NCI-H345 (cell line): Measurements from ENCODE around the gene TTI1.
A peak's percentile ranks its signal among the peaks of the same experiment; 100 is the strongest.
"Not testable (repeated sequence)": the region's sequence is repeated elsewhere in the genome, so short reads cannot be mapped to it uniquely, and the experiment has no call there.

Experiments used
- DNase-seq: peaks from one replicate; lab custom pipeline; 2025; lab: John Stamatoyannopoulos, UW

Gene TTI1

GRCh38 chr20:37968841-37969401 is 64.3 kb downstream of the TTI1 start:
- peak; percentile 95 for DNase-seq

GRCh38 chr20:37963483-37963882 is 69.8 kb downstream of the TTI1 start:
- DNase-seq: not testable (repeated sequence)

- no peak for DNase-seq
Measured at GRCh38 chr20:37961066-37961465, 72.2 kb downstream of the TTI1 start.

GRCh38 chr20:37958856-37959520 is 74.3 kb downstream of the TTI1 start:
- DNase-seq: no peak

- DNase-seq: peak; percentile 67
Measured at GRCh38 chr20:37956107-37956585, 77.1 kb downstream of the TTI1 start.

- no peak for DNase-seq
Measured at GRCh38 chr20:37955511-37955910, 77.7 kb downstream of the TTI1 start.

- DNase-seq: no peak
Measured at GRCh38 chr20:37954626-37955025, 78.6 kb downstream of the TTI1 start.

- DNase-seq: no peak
Measured at GRCh38 chr20:37954190-37954589, 79.1 kb downstream of the TTI1 start.

GRCh38 chr20:37948956-37949355 is 84.3 kb downstream of the TTI1 start:
- DNase-seq: no peak

- DNase-seq: no peak
Measured at GRCh38 chr20:37947943-37948342, 85.3 kb downstream of the TTI1 start.

- DNase-seq: no peak
Measured at GRCh38 chr20:37946946-37947345, 86.3 kb downstream of the TTI1 start.

GRCh38 chr20:37945091-37945547 is 88.1 kb downstream of the TTI1 start:
- peak; percentile 84 for DNase-seq

GRCh38 chr20:37944456-37944981 is 88.7 kb downstream of the TTI1 start:
- DNase-seq: no peak

GRCh38 chr20:37943501-37944455 is 89.5 kb downstream of the TTI1 start:
- no peak for DNase-seq

GRCh38 chr20:37943033-37943432 is 90.2 kb downstream of the TTI1 start:
- no peak for DNase-seq

GRCh38 chr20:37941992-37942391 is 91.3 kb downstream of the TTI1 start:
- DNase-seq: no peak

GRCh38 chr20:37941332-37941731 is 91.9 kb downstream of the TTI1 start:
- DNase-seq: no peak

- no peak for DNase-seq
Measured at GRCh38 chr20:37940858-37941257, 92.4 kb downstream of the TTI1 start.

- DNase-seq: no peak
Measured at GRCh38 chr20:37939701-37940560, 93.3 kb downstream of the TTI1 start.

GRCh38 chr20:37938954-37939353 is 94.3 kb downstream of the TTI1 start:
- no peak for DNase-seq

- DNase-seq: no peak
Measured at GRCh38 chr20:37938181-37938750, 95.0 kb downstream of the TTI1 start.
